ENCODE measurements around the gene PRR33.
"Not testable (repeated sequence)": the region's sequence is repeated elsewhere in the genome, so short reads cannot be mapped to it uniquely, and the experiment has no call there.

Gene PRR33

GRCh38 chr11:1891831-1892115 is at the start of gene PRR33:
Gene PRR33 (minus strand): TSS chr11:1891895. CDS start chr11:1890584, 1,311 bp downstream.
- DNase-seq: no peak

DNA sequence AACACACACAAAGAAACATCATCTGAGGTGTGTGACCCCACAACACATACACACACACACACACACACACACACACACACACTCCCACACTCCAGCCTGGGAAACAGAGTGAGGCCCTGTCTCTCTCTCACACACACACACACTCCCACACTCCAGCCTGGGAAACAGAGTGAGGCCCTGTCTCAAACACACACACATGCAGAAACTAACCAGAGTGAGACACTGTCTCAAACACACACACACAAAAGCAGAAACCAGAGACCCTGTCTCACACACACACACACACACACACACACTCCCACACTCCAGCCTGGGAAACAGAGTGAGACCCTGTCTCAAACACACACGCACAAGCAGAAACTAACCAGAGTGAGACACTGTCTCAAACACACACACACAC is 48.1 kb upstream of the PRR33 start:
- DNase-seq: not testable (repeated sequence)

DNA sequence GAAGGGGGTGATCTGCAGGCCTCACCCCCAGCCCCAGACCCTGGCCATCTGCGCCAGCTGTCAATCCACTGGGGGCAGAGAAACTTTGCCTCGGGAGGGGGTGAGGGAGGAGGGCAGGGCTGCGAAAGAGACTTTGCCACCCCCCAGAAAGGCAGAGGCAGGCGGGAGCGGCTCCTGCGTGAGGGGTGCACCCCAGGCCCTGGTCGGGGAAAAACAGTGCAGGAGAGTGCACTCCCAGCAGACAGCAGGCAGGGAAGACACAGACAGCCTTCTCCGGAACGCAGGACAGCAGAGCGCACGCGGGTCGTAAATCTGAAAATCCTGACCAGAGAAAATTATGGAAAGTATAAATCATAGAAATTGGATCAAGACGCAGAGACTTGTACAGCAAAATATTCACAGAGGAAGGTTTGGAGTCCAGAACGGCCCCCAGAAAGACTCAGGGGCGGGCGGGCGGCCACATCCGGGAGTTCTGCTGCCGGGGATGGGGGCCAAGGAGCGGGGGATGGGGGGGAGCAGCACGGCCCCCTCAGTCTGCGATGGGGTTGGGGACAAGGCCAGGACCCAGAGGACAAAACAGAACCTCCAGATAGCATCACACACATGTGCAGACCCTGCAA is 47.4 kb upstream of the PRR33 start:
- DNase-seq: no peak

DNA sequence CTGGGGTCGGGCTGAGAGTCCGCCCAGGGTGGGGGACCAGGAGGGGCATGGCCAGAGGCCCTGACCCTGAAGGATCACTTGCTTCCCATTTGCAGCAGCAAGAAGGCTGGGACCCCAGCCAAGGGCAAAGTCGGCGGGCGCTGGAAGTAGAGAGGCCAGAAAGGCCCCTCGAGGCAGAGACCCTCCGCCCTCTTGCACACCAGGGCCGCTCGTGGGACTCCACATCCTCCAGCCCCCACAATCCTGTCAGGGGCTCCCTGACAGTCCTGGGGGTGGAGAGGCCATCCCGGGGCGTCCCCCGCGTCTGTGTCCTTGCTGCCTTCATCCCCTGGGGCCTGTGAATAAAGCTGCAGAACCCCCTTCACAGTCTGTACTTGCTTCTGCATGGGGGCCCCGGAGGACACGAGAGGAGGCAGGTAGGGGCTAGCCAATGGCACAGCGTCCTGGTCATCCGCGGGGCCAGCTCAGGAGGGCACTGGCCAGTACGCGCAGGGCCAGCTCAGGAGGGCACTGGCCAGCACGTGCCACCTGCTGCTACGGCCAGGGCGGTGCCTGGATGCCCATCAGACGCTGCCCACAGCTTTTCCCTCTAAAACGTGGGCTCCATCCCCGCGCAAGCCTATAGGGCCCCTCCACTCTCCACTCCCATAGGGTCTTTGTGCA is 46.8 kb upstream of the PRR33 start:
- DNase-seq: no peak

DNA sequence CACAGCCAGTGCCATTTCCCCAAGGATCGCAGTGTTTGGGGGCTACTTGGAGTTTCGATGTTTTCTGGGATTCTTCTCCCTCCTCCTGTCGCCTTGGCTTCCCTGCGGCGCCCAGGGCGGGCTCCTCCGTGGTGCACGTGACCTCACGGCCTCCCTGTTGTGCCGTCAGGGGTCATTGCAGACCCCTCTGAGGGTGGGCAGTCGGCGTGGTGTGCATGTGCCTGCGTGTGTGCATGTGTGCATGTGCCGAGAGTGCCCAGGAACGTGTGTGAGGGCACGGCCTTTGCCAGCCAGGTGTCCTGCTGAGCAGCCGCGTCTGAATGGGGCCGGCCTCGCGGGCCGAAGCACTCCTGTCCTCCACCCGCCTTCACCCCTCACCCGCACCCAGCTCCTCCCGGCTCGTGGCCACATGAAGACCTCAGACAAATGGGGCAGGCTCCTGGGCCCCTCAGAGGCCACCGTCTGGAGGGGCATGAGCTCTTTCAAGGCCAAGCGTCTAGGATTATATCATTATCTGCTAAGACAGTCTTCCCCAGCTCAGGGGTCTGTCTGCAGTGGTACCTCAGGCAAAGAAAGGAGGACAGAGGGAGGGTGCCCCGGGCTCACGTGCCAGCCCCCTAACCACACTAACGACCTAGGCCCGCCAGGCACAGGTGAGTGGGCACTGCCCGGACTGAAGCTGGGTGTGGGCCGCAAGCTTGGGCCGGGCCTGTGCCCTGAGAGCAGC is 46.1 kb upstream of the PRR33 start:
- DNase-seq: no peak

DNA sequence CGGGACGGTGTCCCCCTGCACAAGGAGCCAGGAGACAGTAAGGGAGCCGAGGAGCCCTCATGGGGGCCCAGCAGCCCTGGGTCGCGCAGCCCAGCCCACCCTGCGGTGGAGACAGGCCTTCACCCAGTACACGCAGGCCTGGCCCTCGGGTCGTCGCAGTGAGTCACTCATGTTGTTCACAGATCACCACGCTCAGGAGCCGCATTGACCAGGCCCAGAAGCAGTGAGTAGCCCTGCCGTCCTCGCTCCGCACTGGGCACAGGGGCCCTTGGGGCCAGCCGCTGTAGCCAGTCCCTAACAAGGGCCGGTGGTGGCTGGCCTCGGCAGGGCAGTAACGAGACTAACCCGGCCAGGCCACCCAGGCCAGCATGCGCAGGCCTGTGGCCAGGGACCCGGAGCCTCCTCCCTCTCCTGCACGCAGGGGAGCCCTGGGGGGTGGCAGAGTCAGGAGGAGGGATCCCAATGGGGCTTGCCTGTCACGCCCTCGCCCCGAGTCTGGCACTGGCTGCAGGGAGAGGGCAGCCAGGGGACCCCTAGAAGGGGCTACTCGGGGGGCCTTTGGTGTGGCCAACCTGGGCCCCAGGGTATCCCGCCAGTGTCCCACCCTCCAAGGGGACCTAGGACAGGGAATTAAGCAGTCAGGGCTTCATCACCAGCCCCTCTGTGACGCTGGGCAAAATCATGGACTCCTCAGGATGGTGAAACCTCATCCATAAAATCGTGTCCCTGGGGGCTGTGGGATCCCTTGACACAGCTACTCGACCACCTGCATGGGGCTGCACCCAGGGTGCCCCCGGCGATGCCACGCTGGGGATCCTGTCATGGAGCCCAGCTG is 45.3 kb upstream of the PRR33 start:
- no peak for DNase-seq

DNA sequence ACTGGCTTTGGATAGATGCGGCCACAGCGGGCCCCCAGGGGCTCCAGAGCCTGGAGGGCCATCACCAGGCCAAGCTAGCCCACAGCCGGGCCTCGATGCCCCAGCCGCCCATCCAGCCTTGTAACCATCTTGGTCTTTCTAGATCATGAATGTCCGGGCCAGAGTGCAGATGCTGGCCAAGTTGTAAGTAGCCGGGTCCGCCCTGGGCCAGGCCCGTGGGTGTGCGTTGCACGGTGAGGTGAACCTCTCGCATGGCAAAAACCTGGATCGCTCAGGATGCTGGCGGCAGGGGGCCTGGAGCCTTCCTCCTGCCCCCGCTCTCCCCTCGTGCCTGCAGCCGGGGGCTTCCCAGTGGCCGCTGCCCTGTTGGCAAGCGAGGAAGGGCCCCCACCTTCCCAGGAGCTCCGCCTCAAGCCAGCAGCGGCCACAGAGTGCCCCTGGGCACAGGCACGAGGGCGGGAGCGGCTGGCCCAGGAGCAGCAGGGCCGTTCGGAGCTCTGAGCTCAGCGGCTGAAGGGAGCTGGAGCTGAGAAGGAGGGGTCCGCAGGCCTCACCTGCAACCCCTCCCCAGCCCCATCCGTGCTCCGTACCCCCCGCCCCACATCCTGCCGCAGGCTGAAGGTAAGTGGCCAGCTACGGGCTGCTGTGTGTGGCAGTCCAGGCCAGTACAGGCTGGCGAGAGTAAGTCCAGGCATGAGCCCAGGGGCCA is 44.5 kb upstream of the PRR33 start:
- DNase-seq: no peak

DNA sequence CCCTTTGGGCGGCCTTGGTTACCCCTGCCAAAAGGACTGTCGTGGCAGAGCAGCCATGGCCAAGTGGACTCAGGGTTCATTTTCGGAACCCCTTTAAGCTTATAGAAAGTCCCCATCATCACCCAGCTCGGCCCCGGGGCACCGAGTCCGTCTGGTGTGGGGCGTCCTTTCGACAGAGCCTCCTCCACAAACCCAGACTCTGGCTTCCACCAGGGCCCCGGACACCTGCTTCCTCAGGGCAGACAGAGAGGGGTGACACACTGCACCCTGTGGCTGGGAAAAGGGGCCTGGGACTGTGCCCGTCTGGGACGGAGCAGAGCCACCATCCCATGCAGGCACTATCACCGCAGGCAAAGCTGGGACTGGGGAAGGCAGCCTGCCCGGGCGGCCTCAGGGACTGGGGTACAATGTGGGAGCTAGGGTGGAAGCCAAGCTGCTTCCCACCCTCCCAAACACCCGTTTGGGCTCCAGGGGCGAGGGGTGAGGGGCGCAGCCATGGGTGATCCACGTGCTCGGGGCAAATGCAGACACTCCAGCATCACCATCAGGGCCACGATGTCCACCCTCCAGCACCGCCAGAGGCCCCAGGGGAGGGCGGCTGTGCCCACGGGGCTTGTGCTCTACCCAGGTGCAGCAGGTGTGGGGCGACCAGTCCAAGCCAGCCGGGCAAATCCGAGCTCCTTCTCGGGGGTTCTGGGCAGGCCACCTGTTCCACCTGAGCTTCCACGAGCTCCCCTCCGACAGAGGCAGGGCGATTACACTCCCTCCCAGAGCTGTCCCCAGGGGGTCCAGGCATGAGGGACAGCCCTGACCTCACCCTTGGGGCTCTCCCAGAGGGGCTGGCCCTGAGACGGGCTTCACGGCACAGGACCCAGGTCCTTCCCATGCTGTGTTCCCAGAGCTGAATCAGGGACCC is 43.7 kb upstream of the PRR33 start:
- DNase-seq: no peak

DNA sequence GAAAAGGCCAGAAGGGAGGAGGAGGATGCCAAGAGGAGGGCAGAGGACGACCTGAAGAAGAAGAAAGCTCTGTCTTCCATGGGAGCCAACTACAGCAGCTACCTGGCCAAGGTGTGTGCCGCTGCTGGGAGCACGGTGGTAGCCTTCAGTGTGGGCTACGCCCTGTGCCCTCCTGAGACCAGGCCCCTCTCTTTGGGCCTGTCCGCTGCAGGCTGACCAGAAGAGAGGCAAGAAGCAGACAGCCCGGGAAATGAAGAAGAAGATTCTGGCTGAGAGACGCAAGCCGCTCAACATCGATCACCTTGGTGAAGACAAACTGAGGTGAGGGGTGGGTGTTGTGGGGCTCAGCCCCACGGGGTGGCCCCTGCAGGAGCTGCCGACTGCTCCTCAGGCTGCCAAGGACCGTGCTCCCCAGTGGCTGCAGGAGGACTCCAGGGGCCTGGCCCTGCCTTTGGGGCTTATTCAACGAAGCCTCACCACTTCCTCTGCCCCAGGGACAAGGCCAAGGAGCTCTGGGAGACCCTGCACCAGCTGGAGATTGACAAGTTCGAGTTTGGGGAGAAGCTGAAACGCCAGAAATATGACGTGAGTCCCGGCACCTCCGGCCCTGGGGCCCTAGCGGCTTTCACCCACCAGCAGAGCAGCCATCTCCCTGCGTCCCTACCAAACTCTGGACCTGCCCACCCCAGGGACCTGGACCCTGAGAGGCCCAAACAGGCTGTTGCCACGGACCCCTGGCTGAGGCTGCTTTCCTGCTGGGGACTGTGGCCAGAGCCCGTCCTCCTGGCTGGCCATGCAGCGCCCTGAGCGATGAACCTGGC is 42.9 kb upstream of the PRR33 start:
- no peak for DNase-seq

DNA sequence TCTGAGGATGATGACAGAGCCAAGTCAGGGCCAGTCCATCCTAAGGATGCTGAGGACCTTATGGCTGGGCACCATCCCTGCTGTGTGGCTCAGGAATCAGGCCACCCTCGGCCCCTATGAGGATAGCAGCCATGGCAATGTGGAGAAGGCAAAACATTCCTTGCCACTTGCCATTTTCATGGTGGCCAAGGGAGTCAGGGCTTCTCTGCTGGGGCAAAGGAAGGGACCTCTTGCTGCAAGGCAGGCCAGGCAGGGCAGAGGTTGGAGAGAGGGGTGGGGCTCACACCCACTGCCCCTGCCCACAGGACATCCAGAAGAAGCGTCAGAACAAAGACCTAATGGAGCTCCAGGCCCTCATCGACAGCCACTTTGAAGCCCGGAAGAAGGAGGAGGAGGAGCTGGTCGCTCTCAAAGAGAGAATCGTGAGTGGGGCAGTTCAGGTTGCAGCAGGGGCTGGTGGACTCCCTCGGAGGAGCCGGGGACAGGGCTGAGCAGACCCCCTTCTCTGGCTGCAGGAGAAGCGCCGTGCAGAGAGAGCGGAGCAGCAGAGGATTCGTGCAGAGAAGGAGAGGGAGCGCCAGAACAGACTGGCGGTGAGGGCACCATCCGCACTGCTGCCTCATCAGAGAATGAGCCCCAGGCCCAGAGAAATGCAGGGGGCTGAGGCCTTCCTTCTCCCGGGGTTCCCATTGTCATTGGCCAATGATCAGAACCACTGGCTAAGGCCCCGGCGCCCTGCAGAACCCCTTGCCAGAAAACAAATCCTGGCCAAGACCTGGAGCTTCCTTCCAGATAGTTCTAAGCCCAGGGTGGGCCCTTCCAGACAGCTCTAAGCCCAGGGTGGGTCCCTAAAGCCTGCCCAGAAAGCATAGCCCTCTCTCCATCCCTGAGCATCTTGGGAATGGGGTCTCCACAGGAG is 42.0 kb upstream of the PRR33 start:
- DNase-seq: no peak

DNA sequence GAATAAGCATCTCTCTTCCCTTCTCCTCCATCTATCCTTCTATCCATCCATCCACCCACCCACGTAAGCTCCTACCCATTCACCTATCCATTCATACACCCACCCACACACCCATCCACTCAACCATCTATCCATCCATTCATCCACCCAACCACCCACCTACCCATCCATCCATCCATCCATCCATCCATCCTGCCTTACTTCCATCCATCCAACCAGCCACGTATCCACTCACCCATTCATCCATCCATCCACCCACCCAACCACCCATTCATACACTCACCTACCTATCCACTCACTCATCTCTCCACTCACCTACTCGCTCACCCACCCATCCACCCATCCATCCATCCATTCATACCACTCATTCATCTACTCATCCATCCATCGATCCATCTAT is 41.0 kb upstream of the PRR33 start:
- no peak for DNase-seq

DNA sequence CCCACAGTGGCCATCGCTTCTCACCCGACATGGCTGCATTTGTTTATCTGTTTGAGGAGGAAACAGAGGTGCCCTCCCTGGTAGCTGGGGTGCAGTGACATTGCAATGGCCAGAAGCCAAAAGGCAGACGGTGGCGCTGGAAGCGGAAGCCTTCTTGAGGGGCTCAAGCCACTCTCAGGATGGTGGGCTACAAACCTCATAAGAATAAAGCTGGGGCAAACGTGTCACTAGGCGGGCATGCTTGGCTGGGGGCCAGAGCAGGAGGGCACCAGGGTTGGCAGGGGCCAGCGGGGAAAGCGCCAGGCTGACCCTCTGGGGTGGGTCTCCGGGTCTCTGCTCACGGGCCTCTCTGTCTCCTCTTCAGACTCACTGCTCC is 40.4 kb upstream of the PRR33 start:
- no peak for DNase-seq

DNA sequence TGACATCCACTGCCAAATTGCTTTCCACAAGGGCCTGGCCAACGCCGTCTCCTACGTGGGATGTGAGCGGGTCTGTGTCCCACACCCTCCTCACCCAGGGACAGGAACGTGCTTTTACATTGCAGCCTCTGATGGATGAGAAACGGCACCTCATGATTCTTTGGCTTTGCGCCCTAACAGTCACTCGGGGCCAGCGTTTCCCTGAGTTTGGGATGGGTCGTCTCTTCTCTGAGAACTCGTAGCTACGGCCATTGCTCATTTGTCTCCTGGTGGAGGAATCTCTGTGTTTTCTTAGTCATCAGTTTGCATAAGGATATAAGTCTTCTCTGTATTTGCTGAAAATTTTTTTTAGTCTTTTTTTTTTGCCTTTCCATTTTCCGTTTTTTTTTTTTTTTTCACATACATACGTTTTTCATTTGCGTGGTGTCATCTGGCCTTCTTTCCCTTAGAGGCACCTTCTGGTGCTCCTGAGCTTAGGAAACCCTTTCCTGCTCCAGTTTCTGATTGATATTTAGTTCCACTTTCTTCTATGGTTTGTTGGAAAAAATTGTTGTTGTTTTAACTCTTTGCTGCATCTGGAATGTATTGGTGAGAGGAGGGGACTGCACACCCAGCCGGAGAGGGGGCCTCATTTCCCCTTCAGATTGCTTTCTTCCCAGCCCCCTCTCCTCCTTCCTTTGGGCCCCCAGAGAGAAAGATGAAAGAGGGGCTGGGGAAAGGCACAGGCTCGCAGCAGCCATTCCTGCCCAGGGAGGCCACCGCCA is 39.8 kb upstream of the PRR33 start:
- DNase-seq: no peak

DNA sequence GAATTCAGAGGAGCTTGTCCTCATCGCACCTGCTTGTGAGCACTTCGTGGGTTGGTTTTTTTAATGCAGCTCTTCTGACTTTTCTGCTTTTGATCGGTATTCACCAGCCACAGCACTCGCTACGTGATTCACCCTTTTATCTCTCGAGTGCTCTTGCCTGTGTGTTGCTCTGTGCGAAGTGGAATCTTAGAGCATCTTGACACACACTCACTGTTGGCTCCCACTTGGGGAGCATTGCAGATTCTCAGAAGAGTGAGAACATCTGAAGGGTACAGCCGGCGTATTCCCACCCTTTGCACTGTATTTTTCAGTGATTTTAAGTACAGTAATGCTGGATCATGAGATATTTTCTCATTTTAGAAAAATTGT is 38.8 kb upstream of the PRR33 start:
- DNase-seq: no peak

GRCh38 chr11:1929621-1930461 is 38.1 kb upstream of the PRR33 start:
- no peak for DNase-seq

- no peak for DNase-seq
These were observed 37.3 kb upstream of the PRR33 start for GRCh38 chr11:1928891-1929541.

DNA sequence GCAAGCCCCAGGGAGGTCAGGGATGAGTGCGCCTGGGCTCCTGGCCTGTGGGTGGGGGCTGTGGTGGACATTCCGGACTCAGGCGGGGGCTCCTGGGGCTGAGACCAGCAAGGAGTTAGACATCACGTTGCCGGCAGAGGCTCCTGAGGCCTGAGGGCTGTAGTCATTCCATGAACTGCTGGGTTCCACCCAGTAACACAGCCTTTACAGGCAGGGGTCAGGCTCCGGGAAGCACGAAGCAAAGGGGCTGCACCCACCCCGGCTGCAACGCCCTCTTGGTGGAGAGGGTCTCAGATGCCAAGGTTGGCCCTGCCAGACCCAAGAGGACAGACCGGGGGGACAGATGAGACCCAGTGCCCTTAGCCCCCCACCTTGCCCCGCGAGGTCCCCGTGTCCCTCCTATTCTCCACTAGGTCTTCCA is 36.8 kb upstream of the PRR33 start:
- DNase-seq: no peak
